ENCODE measurements around the gene PPP1R3E. TPM values are rescaled to one million over a fixed set of nuclear protein-coding genes. Genes with fewer than 3 reads are reported as not detected.

Gene PPP1R3E
- total and polyA plus RNA-seq, 2 experiments from 2014 or later: 4.6 to 6.1 TPM

DNA sequence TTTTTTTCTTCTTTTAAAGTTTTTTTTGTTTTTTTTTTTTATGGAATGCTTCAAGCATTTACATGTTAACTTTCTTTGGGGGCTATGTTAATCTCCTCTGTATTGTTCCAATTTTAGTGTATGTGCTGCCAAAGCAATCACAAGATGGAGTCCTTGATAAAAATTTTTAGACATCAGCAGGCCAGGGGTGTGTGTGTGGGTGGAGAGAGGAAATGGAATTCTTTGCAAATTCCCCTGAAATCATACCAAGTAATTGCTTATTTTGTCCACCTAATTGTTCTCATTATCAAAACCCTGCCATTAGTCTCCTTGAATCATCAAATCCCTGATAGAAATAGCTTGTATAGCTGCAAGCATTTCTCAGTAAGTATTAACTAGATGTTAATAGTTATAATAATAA lies 43.2 kb downstream of the PPP1R3E start:
- TF ChIP-seq EZH2 (IDR thresholded peaks at IDR 0.05; ENCODE audit: borderline replicate concordance) (no peak), EZH2phosphoT487 (IDR thresholded peaks at IDR 0.05; ENCODE audit: low read depth, severe bottlenecking, unreplicated experiment) (no peak)
- TF ChIP-seq, protein P1, sequence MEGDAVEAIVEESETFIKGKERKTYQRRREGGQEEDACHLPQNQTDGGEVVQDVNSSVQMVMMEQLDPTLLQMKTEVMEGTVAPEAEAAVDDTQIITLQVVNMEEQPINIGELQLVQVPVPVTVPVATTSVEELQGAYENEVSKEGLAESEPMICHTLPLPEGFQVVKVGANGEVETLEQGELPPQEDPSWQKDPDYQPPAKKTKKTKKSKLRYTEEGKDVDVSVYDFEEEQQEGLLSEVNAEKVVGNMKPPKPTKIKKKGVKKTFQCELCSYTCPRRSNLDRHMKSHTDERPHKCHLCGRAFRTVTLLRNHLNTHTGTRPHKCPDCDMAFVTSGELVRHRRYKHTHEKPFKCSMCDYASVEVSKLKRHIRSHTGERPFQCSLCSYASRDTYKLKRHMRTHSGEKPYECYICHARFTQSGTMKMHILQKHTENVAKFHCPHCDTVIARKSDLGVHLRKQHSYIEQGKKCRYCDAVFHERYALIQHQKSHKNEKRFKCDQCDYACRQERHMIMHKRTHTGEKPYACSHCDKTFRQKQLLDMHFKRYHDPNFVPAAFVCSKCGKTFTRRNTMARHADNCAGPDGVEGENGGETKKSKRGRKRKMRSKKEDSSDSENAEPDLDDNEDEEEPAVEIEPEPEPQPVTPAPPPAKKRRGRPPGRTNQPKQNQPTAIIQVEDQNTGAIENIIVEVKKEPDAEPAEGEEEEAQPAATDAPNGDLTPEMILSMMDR (IDR thresholded peaks at IDR 0.05; ENCODE audit: poor library complexity): no peak
- H3K4me1 ChIP-seq (ENCODE audit: insufficient read depth): peaks cover 3% of the 10 kb centered on the region

DNA sequence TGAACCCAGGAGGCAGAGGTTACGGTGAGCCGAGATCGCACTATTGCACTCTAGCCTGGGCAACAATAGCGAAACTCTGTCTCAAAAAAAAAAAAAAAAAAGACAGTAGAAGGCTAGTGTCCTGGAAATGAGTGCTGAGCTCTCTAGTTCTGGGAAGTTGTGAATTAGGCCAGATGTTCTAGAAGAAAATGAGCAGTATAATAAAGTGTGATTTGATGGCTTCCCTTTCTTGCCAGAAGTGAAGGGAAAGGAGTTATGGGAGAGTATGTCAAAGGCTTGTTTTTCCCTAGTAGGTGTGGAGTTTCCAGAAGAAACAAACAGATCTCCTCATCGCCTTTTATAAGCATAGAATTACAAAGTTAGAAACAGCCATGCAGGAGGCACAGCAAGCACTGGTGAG lies 44.4 kb downstream of the PPP1R3E start:
- H3K4me2 ChIP-seq: no peak overlapping the region
- H2AFZ ChIP-seq: no peak overlapping the region
- no peaks in the 10 kb centered on the region for H4K20me1 ChIP-seq (ENCODE audit: insufficient read depth, poor library complexity, severe bottlenecking)
- DNase-seq (ENCODE audit: low spot score): no peak
- no peaks in the 10 kb centered on the region for H3K9me3 ChIP-seq (ENCODE audit: low read depth)
- H3K79me2 ChIP-seq: no peaks in the 10 kb centered on the region
- H3K36me3 ChIP-seq (replicated peaks; ENCODE audit: insufficient read depth, low read depth): no peaks in the 10 kb centered on the region
- H3K9me2 ChIP-seq (replicated peaks; ENCODE audit: insufficient read depth): no peaks in the 10 kb centered on the region
- H3K4me1 ChIP-seq (ENCODE audit: insufficient read depth): peaks cover 3% of the 10 kb centered on the region
- WGBS (ENCODE audit: low lambda C conversion rate, missing lambda C conversion rate): 84% methylated on average over 5 of the region's 5 CpGs
- TF ChIP-seq, protein P1 (IDR thresholded peaks at IDR 0.05; ENCODE audit: poor library complexity): no peak
- H3K27me3 ChIP-seq: no peaks in the 10 kb centered on the region
- H3K27ac ChIP-seq: no peak overlapping the region
- no peak overlapping the region for H3K4me3 ChIP-seq

More for the DNA sequence above, 43.2 kb downstream of the PPP1R3E start:
- no peak overlapping the region for H3K4me2 ChIP-seq
- H3K27ac ChIP-seq: no peak overlapping the region
- no peaks in the 10 kb centered on the region for H3K36me3 ChIP-seq (replicated peaks; ENCODE audit: insufficient read depth, low read depth)
- no peak for DNase-seq (ENCODE audit: low spot score)
- no peaks in the 10 kb centered on the region for H3K9me2 ChIP-seq (replicated peaks; ENCODE audit: insufficient read depth)
- peaks cover 4% of the 10 kb centered on the region for H3K27me3 ChIP-seq
- no peaks in the 10 kb centered on the region for H3K9me3 ChIP-seq (ENCODE audit: low read depth)
- H3K79me2 ChIP-seq: no peaks in the 10 kb centered on the region
- H2AFZ ChIP-seq: no peak overlapping the region
- H4K20me1 ChIP-seq (ENCODE audit: insufficient read depth, poor library complexity, severe bottlenecking): no peaks in the 10 kb centered on the region
- H3K4me3 ChIP-seq: no peak overlapping the region

DNA sequence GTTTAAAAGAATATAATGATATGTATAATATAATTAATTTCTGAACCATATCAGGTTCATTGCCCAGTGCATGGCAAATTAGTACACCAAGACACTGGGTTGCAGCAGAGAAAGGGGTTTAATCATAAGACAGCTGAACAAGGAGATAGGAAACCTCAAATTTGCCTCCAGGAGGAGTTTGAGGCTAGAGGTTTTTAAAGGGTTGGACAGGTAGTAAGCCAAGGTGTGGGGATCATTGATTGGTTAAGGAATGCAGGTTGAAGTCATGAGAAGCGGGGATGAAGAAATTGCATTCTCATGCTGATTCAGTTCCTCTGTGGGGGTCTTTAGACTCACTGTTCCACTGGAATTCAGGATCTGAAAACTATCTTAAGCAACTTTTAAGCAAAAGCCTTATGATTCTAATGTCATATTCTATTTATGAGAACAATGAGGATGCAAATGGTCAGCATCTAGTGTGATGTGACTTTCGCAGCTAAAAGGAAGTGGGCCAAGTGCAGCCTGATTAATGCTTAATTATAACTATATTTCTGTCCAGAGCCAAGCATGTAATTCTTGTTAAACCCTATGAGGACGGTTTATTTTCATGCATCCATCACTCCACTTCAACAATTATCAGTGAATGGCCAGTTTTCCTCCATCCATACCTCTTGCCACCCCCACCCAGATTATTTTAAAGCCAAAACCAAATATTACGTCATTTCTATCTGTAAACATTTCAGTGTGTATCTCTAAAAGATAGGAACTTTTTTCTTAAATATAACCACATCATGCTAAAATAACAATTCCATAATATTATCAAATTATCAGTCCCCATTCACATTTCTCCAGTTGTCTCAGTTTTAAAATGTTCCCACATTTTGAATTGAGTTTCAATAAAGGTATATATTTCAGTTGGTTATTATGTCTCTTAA lies 50.0 kb downstream of the PPP1R3E start:
- no peak overlapping the region for H3K4me2 ChIP-seq
- no peaks in the 10 kb centered on the region for H3K4me1 ChIP-seq (ENCODE audit: insufficient read depth)
- H3K79me2 ChIP-seq: no peaks in the 10 kb centered on the region
- TF ChIP-seq EZH2phosphoT487 (IDR thresholded peaks at IDR 0.05; ENCODE audit: low read depth, severe bottlenecking, unreplicated experiment) (no peak), EZH2 (IDR thresholded peaks at IDR 0.05; ENCODE audit: borderline replicate concordance) (no peak)
- TF ChIP-seq, protein P1 (IDR thresholded peaks at IDR 0.05; ENCODE audit: poor library complexity): no peak
- DNase-seq (ENCODE audit: low spot score): no peak
- no peak overlapping the region for H3K4me3 ChIP-seq
- no peak overlapping the region for H2AFZ ChIP-seq
- H4K20me1 ChIP-seq (ENCODE audit: insufficient read depth, poor library complexity, severe bottlenecking): no peaks in the 10 kb centered on the region
- no peaks in the 10 kb centered on the region for H3K36me3 ChIP-seq (replicated peaks; ENCODE audit: insufficient read depth, low read depth)
- H3K9me3 ChIP-seq (ENCODE audit: low read depth): no peaks in the 10 kb centered on the region
- no peaks in the 10 kb centered on the region for H3K9me2 ChIP-seq (replicated peaks; ENCODE audit: insufficient read depth)
- H3K27me3 ChIP-seq: no peaks in the 10 kb centered on the region
- no peak overlapping the region for H3K27ac ChIP-seq
- WGBS (ENCODE audit: low lambda C conversion rate, missing lambda C conversion rate): 57% methylated on average over 4 of the region's 4 CpGs

All from hepatocyte (in vitro differentiated cells).